GM23248 (cell line): Measurements from ENCODE around the gene WIPF2.

Source experiments
- EZH2 ChIP-seq: fragments of 200-600 bp; sonication (generic); IDR thresholded peaks from 2 replicates; pipeline ENCODE4 v1.6.1; 2018; ENCODE audit warnings: antibody characterized with exemption, mild to moderate bottlenecking; ENCODE audit not compliant: insufficient read depth, poor library complexity, severe bottlenecking
- EZH2phosphoT487 ChIP-seq: fragments of 200-600 bp; sonication (generic); IDR thresholded peaks from 2 replicates; pipeline ENCODE4 v1.6.1; 2018; ENCODE audit warnings: antibody characterized with exemption, moderate library complexity, mild to moderate bottlenecking, low read depth; ENCODE audit not compliant: insufficient read depth

DNA sequence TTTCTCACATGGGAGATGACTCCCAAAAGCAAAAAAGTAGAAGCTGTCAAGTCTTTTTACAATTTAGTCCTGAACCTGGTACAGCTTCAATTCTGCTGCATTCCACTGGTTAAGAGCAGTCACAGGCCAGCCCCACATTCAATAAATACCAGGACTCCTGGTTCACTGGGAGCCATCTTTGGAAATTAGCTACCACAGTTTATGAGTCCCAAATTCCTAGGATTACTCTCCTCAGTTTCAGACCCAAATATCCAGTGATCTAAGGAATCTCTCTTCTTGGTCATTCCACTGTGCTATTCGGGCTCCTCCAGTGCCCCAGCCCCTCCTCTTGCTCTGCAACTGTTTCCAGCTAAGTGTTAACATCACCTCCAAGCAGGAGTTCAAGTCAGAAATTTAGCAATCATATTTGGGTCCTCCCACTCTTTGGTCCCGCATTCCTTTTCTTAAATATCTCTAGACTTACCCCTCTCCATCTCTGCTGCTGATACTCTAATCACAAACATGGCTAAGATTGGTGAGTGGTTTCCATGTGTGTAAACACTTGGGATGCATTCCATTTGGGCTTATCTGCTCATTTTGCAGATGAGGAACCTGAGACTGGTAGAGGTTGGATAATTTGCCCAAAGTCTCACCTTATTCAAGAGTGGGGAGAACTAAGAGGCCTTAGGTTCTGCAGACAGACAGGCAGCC is 9.6 kb upstream of the WIPF2 start:
- no peak for TF ChIP-seq EZH2phosphoT487
- TF ChIP-seq EZH2: no peak
